GM23338 (cell line): ENCODE data around the gene LAYN. TPM values are rescaled to one million over a fixed set of nuclear protein-coding genes. Genes with fewer than 3 reads are reported as not detected.

Experiments
- ATAC-seq: fragments of 200-7000 bp; cut with Tn5 transposase; 3 replicates; pipeline ENCODE4 v1.9.1; 2020
- DNase-seq: peaks from one replicate; pipeline ENCODE4 v3.0.0-alpha.2; 2015; ENCODE audit warnings: low spot score
- H2AFZ ChIP-seq: fragments of 200-600 bp; sonication (generic); 2 replicates; pipeline ENCODE4 v1.8.0; 2016; ENCODE audit warnings: antibody characterized with exemption, mild to moderate bottlenecking, moderate library complexity
- H3F3A ChIP-seq: fragments of 200-600 bp; sonication (generic); replicated peaks from 2 replicates; pipeline ENCODE4 v1.8.0; 2017; ENCODE audit warnings: antibody characterized with exemption, mixed run types, low read depth
- H3K27ac ChIP-seq: fragments of 200-600 bp; sonication (generic); 2 replicates; pipeline ENCODE4 v1.6.1; 2016; ENCODE audit warnings: low read depth
- H3K27me3 ChIP-seq: fragments of 200-600 bp; sonication (generic); 2 replicates; pipeline ENCODE4 v1.8.0; 2016; ENCODE audit warnings: mild to moderate bottlenecking, mixed run types, moderate library complexity; ENCODE audit not compliant: insufficient read depth
- H3K36me3 ChIP-seq: fragments of 200-600 bp; sonication (generic); 2 replicates; pipeline ENCODE4 v1.8.0; 2016; ENCODE audit warnings: mild to moderate bottlenecking; ENCODE audit not compliant: insufficient read depth
- H3K4me1 ChIP-seq: fragments of 200-600 bp; sonication (generic); 2 replicates; pipeline ENCODE4 v1.8.0; 2016; ENCODE audit warnings: mild to moderate bottlenecking, moderate library complexity; ENCODE audit not compliant: insufficient read depth
- H3K4me2 ChIP-seq: fragments of 200-600 bp; sonication (generic); 2 replicates; pipeline ENCODE4 v1.7.1; 2017; ENCODE audit warnings: mixed run types
- H3K4me3 ChIP-seq: fragments of 200-600 bp; sonication (generic); 2 replicates; pipeline ENCODE4 v1.6.1; 2016; ENCODE audit warnings: mixed run types
- H3K79me2 ChIP-seq: fragments of 200-600 bp; sonication (generic); replicated peaks from 2 replicates; pipeline ENCODE4 v1.8.0; 2017; ENCODE audit warnings: mild to moderate bottlenecking; ENCODE audit not compliant: insufficient read depth
- H3K9me2 ChIP-seq: fragments of 200-600 bp; sonication (generic); 2 replicates; pipeline ENCODE4 v1.8.0; 2017; ENCODE audit not compliant: insufficient read depth
- H4K20me1 ChIP-seq: fragments of 200-600 bp; sonication (generic); replicated peaks from 2 replicates; pipeline ENCODE4 v1.8.0; 2017; ENCODE audit warnings: mild to moderate bottlenecking; ENCODE audit not compliant: insufficient read depth
- H3K27ac Mint-ChIP-seq: 2 replicates; pipeline ENCODE4 v1.8.0; 2020; ENCODE audit warnings: inconsistent platforms, mild to moderate bottlenecking, moderate library complexity, mixed read lengths
- H3K27me3 Mint-ChIP-seq: 3 replicates; pipeline ENCODE4 v1.8.0; 2022; ENCODE audit warnings: low read depth, mild to moderate bottlenecking, moderate library complexity, mixed read lengths, inconsistent platforms; ENCODE audit not compliant: insufficient read depth, poor library complexity
- H3K36me3 Mint-ChIP-seq: 3 replicates; pipeline ENCODE4 v1.8.0; 2021; ENCODE audit warnings: low read depth, mild to moderate bottlenecking, inconsistent platforms, moderate library complexity, mixed read lengths
- H3K4me1 Mint-ChIP-seq: 3 replicates; pipeline ENCODE4 v1.8.0; 2020; ENCODE audit warnings: mild to moderate bottlenecking, inconsistent platforms, mixed read lengths
- H3K4me3 Mint-ChIP-seq: 3 replicates; pipeline ENCODE4 v1.8.0; 2021; ENCODE audit warnings: moderate library complexity, mild to moderate bottlenecking, inconsistent platforms, mixed read lengths
- H3K9me3 Mint-ChIP-seq: 3 replicates; pipeline ENCODE4 v1.8.0; 2020; ENCODE audit warnings: moderate library complexity, mild to moderate bottlenecking, inconsistent platforms, mixed read lengths
- CREB1 ChIP-seq: fragments of 250-450 bp; sonication (Bioruptor Pico); IDR thresholded peaks from 2 replicates; pipeline ENCODE4 v1.5.0; 2020; ENCODE audit warnings: low read depth, mild to moderate bottlenecking, moderate library complexity
- CTCF ChIP-seq, 2 experiments: fragments of 200-600 bp in 1 of 2; sonication (generic) in 1 of 2; conservative IDR thresholded peaks; 2 replicates each; pipeline versions ENCODE4 v1.5.1 to v1.6.1; 2016 to 2017; ENCODE audit warnings: antibody characterized with exemption in 2 of 2, low read depth in 2 of 2, mild to moderate bottlenecking in 2 of 2, moderate library complexity in 1 of 2
- POLR2AphosphoS5 ChIP-seq: IDR thresholded peaks from 2 replicates; pipeline ENCODE4 v1.6.1; 2016; ENCODE audit warnings: antibody characterized with exemption, low read depth
- REST ChIP-seq: IDR thresholded peaks from one replicate; pipeline ENCODE4 v1.6.1; 2018; ENCODE audit warnings: antibody characterized with exemption; ENCODE audit not compliant: unreplicated experiment
- STAT1 ChIP-seq: IDR thresholded peaks from one replicate; pipeline ENCODE4 v1.6.1; 2016; ENCODE audit warnings: antibody characterized with exemption; ENCODE audit not compliant: unreplicated experiment
- polyA plus RNA-seq: library from polyadenylated mRNA; unstranded; fragments of >200 nt; fragmentation: Nextera tagmentation; extraction: Ambion mirVana; gene quantifications from 2 replicates; pipeline ENCODE4 v1.2.1, GENCODE V29; 2016
- total RNA-seq: library from RNA; depleted of rRNA; stranded (reverse); fragments of >200 nt; shearing (Covaris generic); gene quantifications from 2 replicates; pipeline ENCODE4 v1.2.3, GENCODE V29; 2014

The LAYN gene
- total and polyA plus RNA-seq, 2 experiments from 2014 or later = 6.8 to 7.9 TPM

GRCh38 chr11:111601979-111602864 is 61.7 kb downstream of the LAYN start, which contains the start of gene SIK2:
Gene SIK2 (plus strand): TSS chr11:111602449. CDS start chr11:111602564, 115 bp downstream.
- TF ChIP-seq CTCF (conservative IDR thresholded peaks at IDR 0.05; ENCODE audit: low read depth in 2 of 2) (peak; percentile 65 to 100), POLR2AphosphoS5 (peak; percentile 80), CREB1 (peak; percentile 77), REST (no peak), STAT1 (no peak)
- H3K4me2 ChIP-seq = peak within 1 kb of the TSS; percentile 96
- no peak within 1 kb of the TSS for H3K27ac ChIP-seq
- no peaks in the 10 kb centered on the region for H3K36me3 ChIP-seq
- Mint-ChIP-seq H3K9me3 (no peaks in the 10 kb centered on the region), H3K4me3 (peak within 1 kb of the TSS; percentile 86), H3K27me3 (peaks cover 22% of the 10 kb centered on the region), H3K36me3 (no peaks in the 10 kb centered on the region), H3K27ac (no peak within 1 kb of the TSS), H3K4me1 (peaks cover 23% of the 10 kb centered on the region)
- peaks cover 28% of the 10 kb centered on the region for H3K27me3 ChIP-seq
- peak within 1 kb of the TSS; percentile 99 for H2AFZ ChIP-seq
- no peaks in the 10 kb centered on the region for H3K9me2 ChIP-seq
- H3K79me2 ChIP-seq = peaks cover 32% of the 10 kb centered on the region
- H3K4me3 ChIP-seq = peak within 1 kb of the TSS; percentile 73
- H4K20me1 ChIP-seq = peaks cover 19% of the 10 kb centered on the region
- peak; percentile 97 for DNase-seq
- no peaks in the 10 kb centered on the region for H3F3A ChIP-seq
- H3K4me1 ChIP-seq = peaks cover 22% of the 10 kb centered on the region
- ATAC-seq = peak; percentile 91

- H3K27ac Mint-ChIP-seq = no peak overlapping the region
- ATAC-seq (peak; percentile 21), DNase-seq (peak; percentile 59)
- H3K4me1 ChIP-seq = peaks cover 22% of the 10 kb centered on the region
- H3K27me3 ChIP-seq = peaks cover 28% of the 10 kb centered on the region
- peak overlapping the region; percentile 86 for H3K4me2 ChIP-seq
- H3K4me1 Mint-ChIP-seq = peaks cover 23% of the 10 kb centered on the region
- H3K36me3 Mint-ChIP-seq = no peaks in the 10 kb centered on the region
- H3K4me3 Mint-ChIP-seq = peak overlapping the region; percentile 86
- TF ChIP-seq CREB1 = no peak
- H3K27me3 Mint-ChIP-seq = peaks cover 22% of the 10 kb centered on the region
- no peak overlapping the region for H3K27ac ChIP-seq
- no peaks in the 10 kb centered on the region for H3K9me3 Mint-ChIP-seq
- peak overlapping the region; percentile 73 for H3K4me3 ChIP-seq
- no peaks in the 10 kb centered on the region for H3K9me2 ChIP-seq
- H3K36me3 ChIP-seq = no peaks in the 10 kb centered on the region
- peaks cover 19% of the 10 kb centered on the region for H4K20me1 ChIP-seq
- H2AFZ ChIP-seq = 0 out of 2 replicates have a peak overlapping the region, but pooled peaks have one; percentile 35
- no peaks in the 10 kb centered on the region for H3F3A ChIP-seq
- H3K79me2 ChIP-seq = peaks cover 41% of the 10 kb centered on the region
These were observed 62.5 kb downstream of the LAYN start for GRCh38 chr11:111602865-111603610.
